Suprapubic skin (tissue), 4 donors: Measurements from ENCODE around the gene RALGPS1. TPM values are rescaled to one million over a fixed set of nuclear protein-coding genes. Genes with fewer than 3 reads are reported as not detected.

Experiments used
- DNase-seq, 2 donors: peaks; one replicate each; pipeline ENCODE4 v3.0.0-alpha.2; 2019; ENCODE audit warnings: low spot score in 2 of 2
- H3K27ac ChIP-seq: fragments of 200-600 bp; sonication (generic); one replicate; pipeline ENCODE4 v1.5.1; 2019
- H3K27me3 ChIP-seq: fragments of 200-600 bp; sonication (generic); one replicate; pipeline ENCODE4 v1.5.1; 2019
- H3K36me3 ChIP-seq: fragments of 200-600 bp; sonication (generic); one replicate; pipeline ENCODE4 v1.5.1; 2019
- H3K4me1 ChIP-seq: fragments of 200-600 bp; sonication (generic); one replicate; pipeline ENCODE4 v1.5.1; 2019
- H3K4me3 ChIP-seq: fragments of 200-600 bp; sonication (generic); one replicate; pipeline ENCODE4 v1.5.1; 2019; ENCODE audit warnings: mild to moderate bottlenecking
- H3K9me3 ChIP-seq: fragments of 200-600 bp; sonication (generic); one replicate; pipeline ENCODE4 v1.5.1; 2019
- CTCF ChIP-seq, 2 donors: fragments of 200-600 bp in 1 of 2; fragments of 450-650 bp in 1 of 2; sonication (generic) in 1 of 2; IDR thresholded peaks; one replicate each; pipeline ENCODE4 v1.5.1; 2016 to 2019; ENCODE audit warnings: antibody characterized with exemption in 2 of 2, mild to moderate bottlenecking in 1 of 2, moderate library complexity in 1 of 2
- EP300 ChIP-seq: sonication (generic); formaldehyde crosslinking; IDR thresholded peaks from one replicate; pipeline ENCODE4 v1.6.1; 2017; ENCODE audit warnings: antibody characterized with exemption
- POLR2A ChIP-seq, 2 donors: fragments of 450-650 bp; IDR thresholded peaks; one replicate each; pipeline ENCODE4 v1.6.1; 2017; ENCODE audit warnings: antibody characterized with exemption in 2 of 2, mild to moderate bottlenecking in 2 of 2, moderate library complexity in 2 of 2
- POLR2AphosphoS5 ChIP-seq, 3 donors: sonication (generic); formaldehyde crosslinking; IDR thresholded peaks; one replicate each; pipeline ENCODE4 v1.6.1; 2017; ENCODE audit warnings: antibody characterized with exemption in 3 of 3
- WGBS: methylation state at CpG from one replicate; pipeline ENCODE4 v1.1.5; 2018; 5-methylcytosine and 5-hydroxymethylcytosine counted together
- total RNA-seq, 4 donors: library from RNA; depleted of rRNA; stranded (reverse); fragments of >200 nt; gene quantifications; one replicate each; pipeline ENCODE4 v1.1.0, GENCODE V29; 2016

Gene RALGPS1
- total RNA-seq, 4 donors from 2014 or later, result 14.8 to 86.7 (median 21.4) TPM

- Histone ChIP-seq H3K27me3 (no peaks in the 10 kb centered on the region), H3K4me1 (peaks cover 9% of the 10 kb centered on the region), H3K27ac (no peak overlapping the region), H3K4me3 (no peak overlapping the region), H3K36me3 (no peaks in the 10 kb centered on the region), H3K9me3 (no peaks in the 10 kb centered on the region)
- 95% methylated on average over 5 of the region's 5 CpGs for WGBS
- no peak for DNase-seq
- TF ChIP-seq POLR2A (IDR thresholded peaks at IDR 0.05) (no peak), POLR2AphosphoS5 (IDR thresholded peaks at IDR 0.05) (no peak), CTCF (IDR thresholded peaks at IDR 0.05) (no peak), EP300 (no peak)
Measured at GRCh38 chr9:127038531-127038930, 123.9 kb downstream of the RALGPS1 start.

DNA sequence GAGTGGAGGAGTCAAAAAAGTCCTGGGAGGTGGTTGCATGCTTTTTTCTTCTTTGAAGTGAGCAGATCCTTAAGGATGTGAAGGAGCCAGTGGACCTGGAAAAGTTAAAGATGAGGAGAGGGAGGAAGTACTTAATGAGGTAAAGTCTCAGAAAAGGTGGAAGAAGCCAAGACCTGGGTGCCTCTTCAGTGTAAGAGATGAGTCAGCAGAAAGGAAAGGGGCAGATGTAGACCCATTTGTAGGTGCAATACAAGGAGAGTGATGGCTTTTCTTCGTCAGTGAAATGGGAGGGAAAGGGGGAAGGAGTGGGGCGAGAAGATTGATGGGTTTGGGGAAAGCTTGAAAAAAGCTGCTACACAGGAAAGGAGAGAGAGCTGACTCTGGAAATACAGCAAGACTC lies 124.9 kb downstream of the RALGPS1 start:
- Histone ChIP-seq H3K4me3 (no peak overlapping the region), H3K27ac (no peak overlapping the region), H3K36me3 (no peaks in the 10 kb centered on the region), H3K9me3 (no peaks in the 10 kb centered on the region), H3K27me3 (no peaks in the 10 kb centered on the region), H3K4me1 (peaks cover 9% of the 10 kb centered on the region)
- WGBS, result 97% methylated on average over 2 of the region's 2 CpGs
- no peak for DNase-seq
- no peak for TF ChIP-seq POLR2A (IDR thresholded peaks at IDR 0.05)
- TF ChIP-seq POLR2AphosphoS5 (IDR thresholded peaks at IDR 0.05), result no peak

- 94% methylated on average over 1 of the region's 1 CpG for WGBS
- H3K4me1 ChIP-seq, result peaks cover 20% of the 10 kb centered on the region
- no peaks in the 10 kb centered on the region for H3K36me3 ChIP-seq
- H3K27ac ChIP-seq, result no peak overlapping the region
- DNase-seq, result no peak
- no peak for TF ChIP-seq POLR2A (IDR thresholded peaks at IDR 0.05)
- no peak for TF ChIP-seq POLR2AphosphoS5 (IDR thresholded peaks at IDR 0.05)
- TF ChIP-seq CTCF (IDR thresholded peaks at IDR 0.05), result no peak
- no peak for TF ChIP-seq EP300
- no peaks in the 10 kb centered on the region for H3K27me3 ChIP-seq
- no peak overlapping the region for H3K4me3 ChIP-seq
- no peaks in the 10 kb centered on the region for H3K9me3 ChIP-seq
Measured at GRCh38 chr9:127045148-127045547, 130.6 kb downstream of the RALGPS1 start.

DNA sequence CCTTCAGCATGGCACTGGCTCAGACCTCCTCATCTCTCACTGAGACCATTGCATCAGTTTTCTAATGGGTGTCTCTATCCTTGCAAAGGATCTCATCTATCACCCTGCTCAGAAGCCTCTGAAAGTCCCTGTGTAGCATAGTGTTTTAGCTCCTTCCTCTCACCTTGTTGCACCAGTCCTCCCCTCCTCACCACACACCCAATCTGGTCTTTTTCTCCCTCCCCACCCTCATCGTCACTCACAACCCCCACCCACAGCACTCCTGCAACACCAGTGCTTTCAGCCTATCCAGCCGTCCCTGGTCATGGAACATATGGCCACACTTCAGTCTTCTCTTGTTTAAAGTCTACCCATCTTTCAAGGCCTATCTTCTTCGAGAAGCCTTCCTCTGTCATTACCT lies 133.4 kb downstream of the RALGPS1 start:
- Histone ChIP-seq H3K36me3 (no peaks in the 10 kb centered on the region), H3K4me3 (no peak overlapping the region), H3K27ac (no peak overlapping the region), H3K4me1 (peaks cover 20% of the 10 kb centered on the region), H3K27me3 (no peaks in the 10 kb centered on the region), H3K9me3 (no peaks in the 10 kb centered on the region)
- no peak for DNase-seq
- 91% methylated on average over 3 of the region's 3 CpGs for WGBS
- TF ChIP-seq EP300 (no peak), CTCF (IDR thresholded peaks at IDR 0.05) (no peak), POLR2AphosphoS5 (IDR thresholded peaks at IDR 0.05) (no peak), POLR2A (IDR thresholded peaks at IDR 0.05) (no peak)

DNA sequence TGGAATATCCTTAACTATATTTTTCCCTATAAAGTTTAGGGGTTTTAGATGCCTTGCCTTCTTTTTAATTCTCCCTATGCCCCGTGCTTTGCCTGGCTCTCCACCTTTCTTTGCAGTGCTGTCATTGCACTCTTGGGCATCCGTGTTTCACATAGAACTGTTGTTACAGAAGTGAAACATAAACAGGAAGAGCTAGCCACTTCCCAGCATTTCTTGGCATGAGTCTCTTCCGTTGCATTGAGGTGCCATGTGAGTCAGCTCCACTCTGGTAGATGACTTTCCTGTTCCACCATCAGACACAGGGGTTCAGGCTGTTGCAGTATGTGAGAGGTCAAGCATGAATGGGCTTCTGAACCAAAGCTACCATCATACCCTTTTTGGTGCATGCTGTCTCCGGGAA lies 134.5 kb downstream of the RALGPS1 start:
- peak in 1 of 2 donors; percentile 65 for DNase-seq
- TF ChIP-seq POLR2A (IDR thresholded peaks at IDR 0.05) (no peak), POLR2AphosphoS5 (IDR thresholded peaks at IDR 0.05) (peak; percentile 38 to 64 (median 62)), CTCF (IDR thresholded peaks at IDR 0.05) (peak in 1 of 2 donors; percentile 37)
- no peak overlapping the region for H3K4me3 ChIP-seq
- peaks cover 27% of the 10 kb centered on the region for H3K4me1 ChIP-seq
- no peaks in the 10 kb centered on the region for H3K36me3 ChIP-seq
- peak overlapping the region; percentile 25 for H3K27ac ChIP-seq
- 43% methylated on average over 4 of the region's 4 CpGs for WGBS
- H3K27me3 ChIP-seq, result no peaks in the 10 kb centered on the region
- no peaks in the 10 kb centered on the region for H3K9me3 ChIP-seq

GRCh38 chr9:127049581-127049980 lies 135.0 kb downstream of the RALGPS1 start:
- WGBS, result 89% methylated on average over 8 of the region's 8 CpGs
- H3K36me3 ChIP-seq, result no peaks in the 10 kb centered on the region
- no peak overlapping the region for H3K27ac ChIP-seq
- no peaks in the 10 kb centered on the region for H3K27me3 ChIP-seq
- H3K4me3 ChIP-seq, result no peak overlapping the region
- TF ChIP-seq EP300 (no peak), CTCF (IDR thresholded peaks at IDR 0.05) (no peak), POLR2AphosphoS5 (IDR thresholded peaks at IDR 0.05) (no peak), POLR2A (IDR thresholded peaks at IDR 0.05) (no peak)
- H3K4me1 ChIP-seq, result peaks cover 27% of the 10 kb centered on the region
- DNase-seq, result peak in 1 of 2 donors; percentile 45
- no peaks in the 10 kb centered on the region for H3K9me3 ChIP-seq
